ENCODE measurements around the gene SPATA2. TPM values are rescaled to one million over a fixed set of nuclear protein-coding genes. Genes with fewer than 3 reads are reported as not detected.

SPATA2 gene
- total RNA-seq, 1 experiment from 2014 or later = 29.0 TPM

- BruUV-seq (replicated peaks) = no TSS peak
- Mint-ChIP-seq H3K27ac (ENCODE audit: unreplicated experiment) (no peak overlapping the region), H3K4me3 (ENCODE audit: unreplicated experiment) (no peak overlapping the region), H3K9me3 (ENCODE audit: unreplicated experiment) (no peaks in the 10 kb centered on the region), H3K4me1 (ENCODE audit: low read depth, unreplicated experiment) (no peaks in the 10 kb centered on the region), H3K36me3 (ENCODE audit: insufficient read depth, unreplicated experiment) (no peaks in the 10 kb centered on the region), H3K27me3 (ENCODE audit: insufficient read depth, unreplicated experiment) (no peaks in the 10 kb centered on the region)
- Histone ChIP-seq H3K27me3 (replicated peaks; ENCODE audit: control insufficient read depth, insufficient read depth, low read length) (no peaks in the 10 kb centered on the region), H3K36me3 (ENCODE audit: control insufficient read depth, insufficient read depth, low read length) (peaks cover 1% of the 10 kb centered on the region), H3K9me3 (no peaks in the 10 kb centered on the region), H3K4me1 (no peaks in the 10 kb centered on the region), H3K4me3 (ENCODE audit: low read depth, low read length) (no peak overlapping the region)
- POLR2A ChIA-PET = no interaction called here
- CTCF ChIA-PET = interaction anchor here (1.8 kb wide), 1 partner anchor 11 kb away, joined by 7 read pairs; no protein-coding TSS in a partner anchor
- DNase-seq = no peak
- intact Hi-C loops (cut with micrococcal nuclease; ENCODE audit: unreplicated experiment) = no loop called here
- no peak for TF ChIP-seq CTCF (IDR thresholded peaks at IDR 0.05; ENCODE audit: insufficient read depth in 1 of 2, low read depth in 1 of 2, low read length in 1 of 2, severe bottlenecking in 1 of 2, unreplicated experiment in 1 of 2)
Measured at GRCh38 chr20:49856904-49857303, 58.4 kb downstream of the SPATA2 start.

GRCh38 chr20:49854190-49854875 lies 61.0 kb downstream of the SPATA2 start:
- Histone ChIP-seq H3K4me3 (ENCODE audit: low read depth, low read length) (no peak overlapping the region), H3K27me3 (replicated peaks; ENCODE audit: control insufficient read depth, insufficient read depth, low read length) (no peaks in the 10 kb centered on the region), H3K36me3 (ENCODE audit: control insufficient read depth, insufficient read depth, low read length) (peaks cover 1% of the 10 kb centered on the region), H3K9me3 (no peaks in the 10 kb centered on the region), H3K4me1 (no peaks in the 10 kb centered on the region)
- H3K9me3 Mint-ChIP-seq (ENCODE audit: unreplicated experiment) = no peaks in the 10 kb centered on the region
- TF ChIP-seq CTCF (IDR thresholded peaks at IDR 0.05; ENCODE audit: insufficient read depth in 1 of 2, low read depth in 1 of 2, low read length in 1 of 2, severe bottlenecking in 1 of 2, unreplicated experiment in 1 of 2) = no peak
- H3K4me1 Mint-ChIP-seq (ENCODE audit: low read depth, unreplicated experiment) = no peaks in the 10 kb centered on the region
- CTCF ChIA-PET = no interaction called here
- POLR2A ChIA-PET = no interaction called here
- intact Hi-C loops (cut with micrococcal nuclease; ENCODE audit: unreplicated experiment) = no loop called here
- peak in 1 of 2 experiments; percentile 46 for DNase-seq
- BruUV-seq (replicated peaks) = no TSS peak
- H3K27ac Mint-ChIP-seq (ENCODE audit: unreplicated experiment) = no peak overlapping the region
- H3K4me3 Mint-ChIP-seq (ENCODE audit: unreplicated experiment) = no peak overlapping the region
- peaks cover 6% of the 10 kb centered on the region for H3K36me3 Mint-ChIP-seq (ENCODE audit: insufficient read depth, unreplicated experiment)
- no peaks in the 10 kb centered on the region for H3K27me3 Mint-ChIP-seq (ENCODE audit: insufficient read depth, unreplicated experiment)

GRCh38 chr20:49853640-49854039 lies 61.7 kb downstream of the SPATA2 start:
- H3K27me3 ChIP-seq (replicated peaks; ENCODE audit: control insufficient read depth, insufficient read depth, low read length) = no peaks in the 10 kb centered on the region
- peaks cover 1% of the 10 kb centered on the region for H3K36me3 ChIP-seq (ENCODE audit: control insufficient read depth, insufficient read depth, low read length)
- no peaks in the 10 kb centered on the region for H3K4me1 ChIP-seq
- CTCF ChIA-PET = interaction anchor here (1.2 kb wide), 1 partner anchor 243 kb away, joined by 3 read pairs; no protein-coding TSS in a partner anchor
- POLR2A ChIA-PET = no interaction called here
- intact Hi-C loops (cut with micrococcal nuclease; ENCODE audit: unreplicated experiment) = no loop called here
- Mint-ChIP-seq H3K27ac (ENCODE audit: unreplicated experiment) (no peak overlapping the region), H3K9me3 (ENCODE audit: unreplicated experiment) (no peaks in the 10 kb centered on the region), H3K27me3 (ENCODE audit: insufficient read depth, unreplicated experiment) (no peaks in the 10 kb centered on the region), H3K36me3 (ENCODE audit: insufficient read depth, unreplicated experiment) (peaks cover 11% of the 10 kb centered on the region), H3K4me1 (ENCODE audit: low read depth, unreplicated experiment) (no peaks in the 10 kb centered on the region), H3K4me3 (ENCODE audit: unreplicated experiment) (no peak overlapping the region)
- no TSS peak for BruUV-seq (replicated peaks)
- no peaks in the 10 kb centered on the region for H3K9me3 ChIP-seq
- TF ChIP-seq CTCF (IDR thresholded peaks at IDR 0.05; ENCODE audit: insufficient read depth in 1 of 2, low read depth in 1 of 2, low read length in 1 of 2, severe bottlenecking in 1 of 2, unreplicated experiment in 1 of 2) = no peak
- DNase-seq = peak in 1 of 2 experiments; percentile 49
- H3K4me3 ChIP-seq (ENCODE audit: low read depth, low read length) = no peak overlapping the region

Other genes starting within 250 kb of the SPATA2 start
- 65.0 and 67.1 TPM in 2 replicates for gene B4GALT5, start 201.7 kb downstream of the SPATA2 start, total RNA-seq (2022)
- gene SLC9A8, start 102.7 kb downstream of the SPATA2 start, total RNA-seq (2022) = 19.5 and 21.4 TPM in 2 replicates
- gene RNF114, start 20.9 kb upstream of the SPATA2 start, total RNA-seq (2022) = 146 and 154 TPM in 2 replicates
- gene SNAI1, start 67.5 kb upstream of the SPATA2 start, total RNA-seq (2022) = 8.9 and 10.9 TPM in 2 replicates
- 485 and 509 TPM in 2 replicates for gene UBE2V1, start 197.6 kb upstream of the SPATA2 start, total RNA-seq (2022)
- gene PEDS1, start 238.2 kb upstream of the SPATA2 start, total RNA-seq (2022) = 78.3 and 84.1 TPM in 2 replicates

All from Caco-2 (cell line).